Measurements from ENCODE around the gene PREX1.

Gene PREX1

DNA sequence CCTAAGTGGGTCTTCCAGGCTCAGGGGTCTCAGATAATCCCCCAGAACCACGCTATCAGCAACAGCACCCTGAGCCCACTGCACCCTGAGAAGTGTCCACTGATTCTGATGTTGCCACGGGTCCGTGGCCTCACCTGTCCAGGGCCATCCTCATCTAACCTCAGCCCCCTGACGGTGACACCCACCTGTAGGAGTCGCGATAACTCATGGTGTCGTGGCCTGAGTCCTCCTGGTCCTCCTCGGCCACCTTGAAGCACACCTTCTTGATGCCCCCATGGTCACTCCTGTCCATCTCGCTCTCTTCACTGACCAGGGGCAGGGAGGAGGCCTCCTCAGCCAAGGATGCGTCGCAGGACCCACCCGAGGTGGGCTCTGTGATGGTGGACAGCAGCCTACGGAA, 182.1 kb downstream of the PREX1 start:
- no peaks in the 10 kb centered on the region for H3K27me3 ChIP-seq (ENCODE audit: control insufficient read depth in 1 of 2, insufficient read depth in 2 of 2, low read length in 2 of 2)
- H3K9ac ChIP-seq (ENCODE audit: low read depth in 1 of 2, low read length in 2 of 2): no peak overlapping the region
- H3K36me3 ChIP-seq (ENCODE audit: control insufficient read depth in 1 of 2, insufficient read depth in 2 of 2, low read length in 2 of 2): peaks cover 13 to 36% of the 10 kb centered on the region in 2 donors
- peaks cover 5 to 6% of the 10 kb centered on the region in 2 donors for H3K4me1 ChIP-seq (ENCODE audit: control insufficient read depth in 1 of 2, insufficient read depth in 2 of 2, low read length in 2 of 2)
- no peak overlapping the region for H3K27ac ChIP-seq (ENCODE audit: low read depth, low read length)
- no peak overlapping the region for H3K4me3 ChIP-seq (ENCODE audit: low read depth in 1 of 2, low read length in 2 of 2)
- no peaks in the 10 kb centered on the region for H3K9me3 ChIP-seq (ENCODE audit: control insufficient read depth in 1 of 2, low read length in 2 of 2)

DNA sequence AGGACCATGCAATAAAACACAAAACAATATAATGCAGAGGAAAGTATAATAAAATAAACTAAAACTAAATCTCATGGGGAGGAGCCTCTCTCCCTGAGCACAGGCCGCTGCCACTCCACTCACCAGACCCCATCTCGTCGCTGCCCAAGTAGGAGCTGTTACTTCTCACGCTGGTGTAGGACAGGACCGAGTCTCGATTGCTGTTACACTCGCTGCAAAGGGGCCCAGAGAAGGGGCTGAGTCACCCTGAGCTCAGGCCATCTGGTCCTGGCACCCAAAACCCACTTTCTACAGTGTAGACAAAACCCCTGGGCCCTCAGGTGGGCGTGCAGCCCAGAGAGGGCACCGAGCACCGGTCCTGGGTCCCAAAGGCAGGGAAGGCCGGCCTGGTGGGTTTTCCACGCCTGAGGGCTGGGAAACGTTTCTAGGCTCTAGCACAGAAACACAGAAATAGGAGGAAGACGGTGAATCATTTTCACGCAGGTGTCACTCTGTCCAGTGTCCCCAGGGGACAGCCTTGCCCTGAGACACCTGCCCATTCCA, 183.4 kb downstream of the PREX1 start:
- H3K9ac ChIP-seq (ENCODE audit: low read depth in 1 of 2, low read length in 2 of 2): no peak overlapping the region
- no peaks in the 10 kb centered on the region for H3K27me3 ChIP-seq (ENCODE audit: control insufficient read depth in 1 of 2, insufficient read depth in 2 of 2, low read length in 2 of 2)
- peaks cover 13 to 41% of the 10 kb centered on the region in 2 donors for H3K36me3 ChIP-seq (ENCODE audit: control insufficient read depth in 1 of 2, insufficient read depth in 2 of 2, low read length in 2 of 2)
- no peak overlapping the region for H3K27ac ChIP-seq (ENCODE audit: low read depth, low read length)
- no peak overlapping the region for H3K4me3 ChIP-seq (ENCODE audit: low read depth in 1 of 2, low read length in 2 of 2)
- peaks cover 5 to 6% of the 10 kb centered on the region in 2 donors for H3K4me1 ChIP-seq (ENCODE audit: control insufficient read depth in 1 of 2, insufficient read depth in 2 of 2, low read length in 2 of 2)
- no peaks in the 10 kb centered on the region for H3K9me3 ChIP-seq (ENCODE audit: control insufficient read depth in 1 of 2, low read length in 2 of 2)

DNA sequence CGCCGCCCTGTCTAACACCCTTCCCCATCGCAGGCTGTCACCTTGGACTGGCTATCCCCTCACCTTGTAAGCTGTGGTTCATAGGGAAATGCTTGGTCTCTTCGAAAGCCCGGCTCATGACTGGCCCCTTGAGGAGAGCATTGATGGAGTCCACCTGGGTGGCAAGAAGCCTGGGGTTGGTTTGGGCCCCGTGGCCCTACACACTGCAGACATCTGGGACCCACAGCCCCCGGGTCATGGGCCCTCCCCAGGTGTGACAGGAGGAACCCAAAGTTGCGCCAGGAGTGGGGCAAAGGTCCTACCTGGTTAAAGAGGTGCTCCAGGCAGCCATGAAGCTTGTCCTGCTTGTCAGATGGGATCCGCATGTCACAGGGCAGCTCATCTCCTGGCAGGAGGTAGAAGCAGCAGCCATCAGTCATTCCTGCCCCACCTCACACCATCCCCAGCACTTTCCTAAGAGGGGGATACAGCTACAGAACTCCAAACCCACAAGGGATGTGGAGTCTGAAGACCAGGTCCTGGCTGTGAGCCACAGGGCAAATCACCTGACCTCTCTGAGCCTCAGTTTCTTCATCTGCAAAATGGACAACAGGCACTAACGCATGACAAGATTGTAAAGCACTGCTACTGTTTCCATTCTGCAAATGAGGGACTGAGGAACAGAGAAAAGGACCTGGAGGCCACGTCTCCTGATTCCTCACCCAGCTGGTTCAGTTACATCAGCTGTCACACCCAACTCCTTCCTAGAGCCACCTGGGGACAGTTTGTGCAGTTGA, 185.5 kb downstream of the PREX1 start:
- peaks cover 13 to 56% of the 10 kb centered on the region in 2 donors for H3K36me3 ChIP-seq (ENCODE audit: control insufficient read depth in 1 of 2, insufficient read depth in 2 of 2, low read length in 2 of 2)
- no peaks in the 10 kb centered on the region for H3K4me1 ChIP-seq (ENCODE audit: control insufficient read depth in 1 of 2, insufficient read depth in 2 of 2, low read length in 2 of 2)
- no peak overlapping the region for H3K9ac ChIP-seq (ENCODE audit: low read depth in 1 of 2, low read length in 2 of 2)
- H3K4me3 ChIP-seq (ENCODE audit: low read depth in 1 of 2, low read length in 2 of 2): no peak overlapping the region
- no peaks in the 10 kb centered on the region for H3K9me3 ChIP-seq (ENCODE audit: control insufficient read depth in 1 of 2, low read length in 2 of 2)
- H3K27ac ChIP-seq (ENCODE audit: low read depth, low read length): no peak overlapping the region
- no peaks in the 10 kb centered on the region for H3K27me3 ChIP-seq (ENCODE audit: control insufficient read depth in 1 of 2, insufficient read depth in 2 of 2, low read length in 2 of 2)

DNA sequence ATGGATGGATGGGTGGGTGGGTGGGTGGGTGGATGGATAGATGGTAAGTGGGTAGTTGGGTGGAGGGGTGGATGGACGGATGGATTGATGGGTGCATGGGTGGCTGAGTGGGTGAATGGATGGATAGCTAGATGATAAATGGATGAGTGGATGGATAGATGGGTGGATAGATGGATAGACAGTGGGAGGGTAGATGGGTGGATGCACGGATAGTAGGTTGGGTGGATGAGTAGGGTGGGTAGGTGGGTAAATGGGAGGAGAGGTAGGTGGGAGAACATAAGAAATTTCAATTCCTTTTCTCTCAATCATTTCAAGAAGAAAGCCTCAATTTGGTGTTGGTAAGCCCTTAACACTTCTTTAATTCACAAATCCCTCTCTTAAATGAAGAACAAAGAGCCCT, 186.9 kb downstream of the PREX1 start:
- H3K27me3 ChIP-seq (ENCODE audit: control insufficient read depth in 1 of 2, insufficient read depth in 2 of 2, low read length in 2 of 2): no peaks in the 10 kb centered on the region
- H3K36me3 ChIP-seq (ENCODE audit: control insufficient read depth in 1 of 2, insufficient read depth in 2 of 2, low read length in 2 of 2): peaks cover 11 to 52% of the 10 kb centered on the region in 2 donors
- no peak overlapping the region for H3K27ac ChIP-seq (ENCODE audit: low read depth, low read length)
- H3K4me1 ChIP-seq (ENCODE audit: control insufficient read depth in 1 of 2, insufficient read depth in 2 of 2, low read length in 2 of 2): no peaks in the 10 kb centered on the region
- no peak overlapping the region for H3K4me3 ChIP-seq (ENCODE audit: low read depth in 1 of 2, low read length in 2 of 2)
- H3K9ac ChIP-seq (ENCODE audit: low read depth in 1 of 2, low read length in 2 of 2): no peak overlapping the region
- H3K9me3 ChIP-seq (ENCODE audit: control insufficient read depth in 1 of 2, low read length in 2 of 2): no peaks in the 10 kb centered on the region

GRCh38 chr20:48639899-48640298, 187.9 kb downstream of the PREX1 start:
- H3K9me3 ChIP-seq (ENCODE audit: control insufficient read depth in 1 of 2, low read length in 2 of 2): no peaks in the 10 kb centered on the region
- H3K9ac ChIP-seq (ENCODE audit: low read depth in 1 of 2, low read length in 2 of 2): no peak overlapping the region
- H3K4me1 ChIP-seq (ENCODE audit: control insufficient read depth in 1 of 2, insufficient read depth in 2 of 2, low read length in 2 of 2): no peaks in the 10 kb centered on the region
- peaks cover 1 to 43% of the 10 kb centered on the region in 2 donors for H3K36me3 ChIP-seq (ENCODE audit: control insufficient read depth in 1 of 2, insufficient read depth in 2 of 2, low read length in 2 of 2)
- no peaks in the 10 kb centered on the region for H3K27me3 ChIP-seq (ENCODE audit: control insufficient read depth in 1 of 2, insufficient read depth in 2 of 2, low read length in 2 of 2)
- no peak overlapping the region for H3K27ac ChIP-seq (ENCODE audit: low read depth, low read length)
- H3K4me3 ChIP-seq (ENCODE audit: low read depth in 1 of 2, low read length in 2 of 2): no peak overlapping the region

DNA sequence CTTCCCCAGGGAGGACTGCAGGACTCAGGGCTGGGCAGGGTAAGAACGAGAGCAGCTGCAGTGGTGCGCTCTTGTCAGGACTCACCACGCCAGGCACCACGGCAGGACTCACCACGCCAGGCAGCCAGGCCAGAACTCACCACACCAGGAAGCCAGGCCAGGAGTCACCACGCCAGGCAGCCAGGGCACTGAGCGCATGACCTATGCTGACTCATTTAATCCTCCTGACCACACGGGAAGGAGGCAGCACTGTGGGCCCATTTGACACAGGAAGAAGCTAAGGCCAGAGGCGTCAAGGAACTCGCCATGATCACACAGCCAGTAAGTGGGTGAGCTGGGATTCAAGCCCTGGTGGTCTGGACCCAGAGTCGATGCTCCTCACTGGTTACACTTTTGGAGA, 189.3 kb downstream of the PREX1 start:
- Histone ChIP-seq H3K4me1 (ENCODE audit: control insufficient read depth in 1 of 2, insufficient read depth in 2 of 2, low read length in 2 of 2) (no peaks in the 10 kb centered on the region), H3K27me3 (ENCODE audit: control insufficient read depth in 1 of 2, insufficient read depth in 2 of 2, low read length in 2 of 2) (no peaks in the 10 kb centered on the region), H3K36me3 (ENCODE audit: control insufficient read depth in 1 of 2, insufficient read depth in 2 of 2, low read length in 2 of 2) (peaks cover 0 to 32% of the 10 kb centered on the region in 2 donors), H3K9me3 (ENCODE audit: control insufficient read depth in 1 of 2, low read length in 2 of 2) (no peaks in the 10 kb centered on the region), H3K9ac (ENCODE audit: low read depth in 1 of 2, low read length in 2 of 2) (no peak overlapping the region), H3K27ac (ENCODE audit: low read depth, low read length) (no peak overlapping the region), H3K4me3 (ENCODE audit: low read depth in 1 of 2, low read length in 2 of 2) (no peak overlapping the region)

- Histone ChIP-seq H3K4me1 (ENCODE audit: control insufficient read depth in 1 of 2, insufficient read depth in 2 of 2, low read length in 2 of 2) (no peaks in the 10 kb centered on the region), H3K9me3 (ENCODE audit: control insufficient read depth in 1 of 2, low read length in 2 of 2) (no peaks in the 10 kb centered on the region), H3K4me3 (ENCODE audit: low read depth in 1 of 2, low read length in 2 of 2) (no peak overlapping the region), H3K36me3 (ENCODE audit: control insufficient read depth in 1 of 2, insufficient read depth in 2 of 2, low read length in 2 of 2) (peaks cover 0 to 39% of the 10 kb centered on the region in 2 donors), H3K27ac (ENCODE audit: low read depth, low read length) (no peak overlapping the region), H3K9ac (ENCODE audit: low read depth in 1 of 2, low read length in 2 of 2) (no peak overlapping the region), H3K27me3 (ENCODE audit: control insufficient read depth in 1 of 2, insufficient read depth in 2 of 2, low read length in 2 of 2) (no peaks in the 10 kb centered on the region)
Measured at GRCh38 chr20:48637461-48637860, 190.3 kb downstream of the PREX1 start.

DNA sequence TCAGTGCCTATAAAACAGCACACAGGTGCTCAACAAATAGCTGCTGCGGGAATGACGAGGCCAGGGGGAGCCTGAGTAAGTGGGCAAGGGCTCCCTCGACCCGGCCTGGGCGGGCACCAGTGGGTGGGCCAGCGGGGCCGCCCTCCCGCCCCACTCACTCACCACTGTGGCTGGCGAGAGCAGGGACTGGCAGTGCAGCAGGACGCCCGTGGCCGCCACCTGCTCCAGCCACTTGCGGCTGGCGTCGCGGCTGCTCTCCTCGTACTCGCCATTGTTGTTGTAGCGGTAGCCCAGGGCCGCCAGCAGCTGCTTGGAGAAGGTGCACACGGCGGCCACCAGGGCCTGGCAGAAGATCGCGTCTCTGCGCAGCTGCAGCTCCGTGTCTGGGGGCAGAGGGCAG, 191.5 kb downstream of the PREX1 start:
- H3K36me3 ChIP-seq (ENCODE audit: control insufficient read depth in 1 of 2, insufficient read depth in 2 of 2, low read length in 2 of 2): peaks cover 0 to 41% of the 10 kb centered on the region in 2 donors
- H3K9ac ChIP-seq (ENCODE audit: low read depth in 1 of 2, low read length in 2 of 2): no peak overlapping the region

GRCh38 chr20:48635791-48636267, 192.0 kb downstream of the PREX1 start:
- no peak overlapping the region for H3K27ac ChIP-seq (ENCODE audit: low read depth, low read length)
- H3K4me3 ChIP-seq (ENCODE audit: low read depth in 1 of 2, low read length in 2 of 2): no peak overlapping the region
- H3K4me1 ChIP-seq (ENCODE audit: control insufficient read depth in 1 of 2, insufficient read depth in 2 of 2, low read length in 2 of 2): no peaks in the 10 kb centered on the region
- H3K27me3 ChIP-seq (ENCODE audit: control insufficient read depth in 1 of 2, insufficient read depth in 2 of 2, low read length in 2 of 2): no peaks in the 10 kb centered on the region
- H3K36me3 ChIP-seq (ENCODE audit: control insufficient read depth in 1 of 2, insufficient read depth in 2 of 2, low read length in 2 of 2): peaks cover 0 to 41% of the 10 kb centered on the region in 2 donors
- H3K9me3 ChIP-seq (ENCODE audit: control insufficient read depth in 1 of 2, low read length in 2 of 2): no peaks in the 10 kb centered on the region
- no peak overlapping the region for H3K9ac ChIP-seq (ENCODE audit: low read depth in 1 of 2, low read length in 2 of 2)

More for the DNA sequence above, 191.5 kb downstream of the PREX1 start:
- Histone ChIP-seq H3K27ac (ENCODE audit: low read depth, low read length) (no peak overlapping the region), H3K4me1 (ENCODE audit: control insufficient read depth in 1 of 2, insufficient read depth in 2 of 2, low read length in 2 of 2) (no peaks in the 10 kb centered on the region), H3K9me3 (ENCODE audit: control insufficient read depth in 1 of 2, low read length in 2 of 2) (no peaks in the 10 kb centered on the region), H3K27me3 (ENCODE audit: control insufficient read depth in 1 of 2, insufficient read depth in 2 of 2, low read length in 2 of 2) (no peaks in the 10 kb centered on the region), H3K4me3 (ENCODE audit: low read depth in 1 of 2, low read length in 2 of 2) (no peak overlapping the region)

GRCh38 chr20:48635361-48635760, 192.4 kb downstream of the PREX1 start:
- H3K27ac ChIP-seq (ENCODE audit: low read depth, low read length): no peak overlapping the region
- H3K36me3 ChIP-seq (ENCODE audit: control insufficient read depth in 1 of 2, insufficient read depth in 2 of 2, low read length in 2 of 2): peaks cover 0 to 40% of the 10 kb centered on the region in 2 donors
- no peak overlapping the region for H3K9ac ChIP-seq (ENCODE audit: low read depth in 1 of 2, low read length in 2 of 2)
- no peak overlapping the region for H3K4me3 ChIP-seq (ENCODE audit: low read depth in 1 of 2, low read length in 2 of 2)
- no peaks in the 10 kb centered on the region for H3K27me3 ChIP-seq (ENCODE audit: control insufficient read depth in 1 of 2, insufficient read depth in 2 of 2, low read length in 2 of 2)
- H3K9me3 ChIP-seq (ENCODE audit: control insufficient read depth in 1 of 2, low read length in 2 of 2): no peaks in the 10 kb centered on the region
- no peaks in the 10 kb centered on the region for H3K4me1 ChIP-seq (ENCODE audit: control insufficient read depth in 1 of 2, insufficient read depth in 2 of 2, low read length in 2 of 2)
